ENCODE measurements around the gene OSBPL7.
A peak's percentile ranks its signal among the peaks of the same experiment; 100 is the strongest.

OSBPL7 gene, protein sequence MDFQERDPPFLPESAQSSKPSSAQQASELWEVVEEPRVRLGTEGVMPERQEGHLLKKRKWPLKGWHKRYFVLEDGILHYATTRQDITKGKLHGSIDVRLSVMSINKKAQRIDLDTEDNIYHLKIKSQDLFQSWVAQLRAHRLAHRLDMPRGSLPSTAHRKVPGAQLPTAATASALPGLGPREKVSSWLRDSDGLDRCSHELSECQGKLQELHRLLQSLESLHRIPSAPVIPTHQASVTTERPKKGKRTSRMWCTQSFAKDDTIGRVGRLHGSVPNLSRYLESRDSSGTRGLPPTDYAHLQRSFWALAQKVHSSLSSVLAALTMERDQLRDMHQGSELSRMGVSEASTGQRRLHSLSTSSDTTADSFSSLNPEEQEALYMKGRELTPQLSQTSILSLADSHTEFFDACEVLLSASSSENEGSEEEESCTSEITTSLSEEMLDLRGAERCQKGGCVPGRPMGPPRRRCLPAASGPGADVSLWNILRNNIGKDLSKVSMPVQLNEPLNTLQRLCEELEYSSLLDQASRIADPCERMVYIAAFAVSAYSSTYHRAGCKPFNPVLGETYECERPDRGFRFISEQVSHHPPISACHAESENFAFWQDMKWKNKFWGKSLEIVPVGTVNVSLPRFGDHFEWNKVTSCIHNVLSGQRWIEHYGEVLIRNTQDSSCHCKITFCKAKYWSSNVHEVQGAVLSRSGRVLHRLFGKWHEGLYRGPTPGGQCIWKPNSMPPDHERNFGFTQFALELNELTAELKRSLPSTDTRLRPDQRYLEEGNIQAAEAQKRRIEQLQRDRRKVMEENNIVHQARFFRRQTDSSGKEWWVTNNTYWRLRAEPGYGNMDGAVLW

DNA sequence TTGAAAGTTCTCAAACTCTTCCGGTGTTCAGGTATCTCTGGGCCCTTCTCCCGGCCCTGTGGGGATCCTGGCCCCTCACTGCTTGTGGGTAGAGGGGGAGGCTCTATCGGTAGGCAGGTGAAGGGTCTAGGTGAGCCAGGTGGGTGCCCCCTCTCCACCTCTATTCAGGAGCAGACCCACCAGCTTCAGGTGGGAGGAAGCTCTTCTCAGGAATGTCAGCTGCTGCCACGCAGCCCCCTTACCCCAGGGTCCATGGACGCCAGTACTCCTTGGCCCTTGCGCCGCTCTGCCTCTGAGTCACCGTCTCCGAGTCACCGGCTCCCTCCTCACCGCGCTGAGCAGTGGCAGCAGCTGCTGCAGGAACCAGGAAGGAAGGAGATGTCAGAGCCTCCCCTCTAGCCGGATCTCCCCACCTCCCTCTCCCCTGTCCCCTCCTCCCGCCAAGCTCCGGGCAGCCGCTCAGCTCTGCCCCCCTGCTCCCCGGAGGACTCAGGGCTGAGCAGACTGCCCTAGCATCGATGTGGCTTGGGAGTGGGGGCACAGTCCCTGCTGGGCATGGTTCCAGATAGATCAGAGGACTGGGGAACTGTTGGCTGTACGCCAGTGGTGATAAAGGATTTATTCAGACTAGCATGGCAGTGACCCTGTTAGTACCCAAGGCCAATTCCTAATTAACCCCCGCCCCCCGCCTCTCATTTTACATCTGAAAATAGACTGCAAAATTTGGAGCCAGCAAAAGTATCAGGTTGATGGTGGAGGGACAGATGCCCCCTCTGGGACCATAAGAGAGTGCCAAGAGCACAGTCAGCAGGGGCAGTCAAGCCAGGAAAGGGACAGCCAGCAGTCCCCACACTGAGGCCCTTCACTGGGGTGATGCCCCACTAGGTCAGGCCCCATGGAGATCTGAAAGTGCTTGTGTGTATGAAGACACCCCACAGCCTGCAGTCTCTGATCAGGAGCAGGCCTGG is at the start of gene OSBPL7:
OSBPL7 (minus strand) TSS at position 371 of the 968 bp plus-strand sequence. CDS start 1,516 bp downstream, outside the sequence.
- peak; percentile 92 for DNase-seq

DNA sequence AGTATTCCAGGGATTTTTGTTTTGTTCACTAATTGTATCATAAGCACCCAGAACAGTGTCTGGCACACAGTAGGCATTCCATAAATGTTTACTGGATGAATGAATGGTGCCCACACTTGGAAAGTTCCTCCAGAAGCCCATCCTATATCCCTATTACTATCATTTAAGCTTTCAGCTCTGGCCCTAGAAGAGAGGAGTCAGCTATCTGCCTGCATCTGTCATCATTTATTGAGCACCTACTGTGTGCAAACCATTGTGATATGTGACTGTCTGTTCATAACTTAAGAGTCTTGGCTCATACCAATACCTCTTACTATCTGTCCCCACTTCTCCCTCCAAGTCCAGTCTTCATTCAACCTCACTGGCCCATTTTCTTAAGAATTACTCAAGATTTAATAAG is 49.5 kb upstream of the OSBPL7 start:
- DNase-seq, result no peak

DNA sequence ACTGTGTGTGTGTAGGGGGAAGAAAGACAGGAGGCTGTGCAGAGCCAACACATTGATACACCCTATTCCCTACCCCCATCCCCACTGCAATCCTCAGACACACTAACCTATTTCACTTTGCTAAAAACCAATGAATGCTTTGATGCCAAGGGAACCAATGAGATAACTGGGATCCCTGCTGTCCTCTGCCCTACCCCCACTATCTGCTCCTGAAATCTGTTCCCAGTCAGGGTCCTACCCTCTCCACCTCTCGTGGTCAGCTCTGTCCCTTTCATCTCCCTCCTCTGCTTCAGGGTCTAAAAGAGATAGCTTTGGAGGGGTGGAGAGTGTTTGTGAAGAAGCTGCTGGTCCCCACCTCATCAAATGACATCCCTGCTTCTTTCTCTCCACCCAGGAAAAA is 48.5 kb upstream of the OSBPL7 start:
- no peak for DNase-seq

DNA sequence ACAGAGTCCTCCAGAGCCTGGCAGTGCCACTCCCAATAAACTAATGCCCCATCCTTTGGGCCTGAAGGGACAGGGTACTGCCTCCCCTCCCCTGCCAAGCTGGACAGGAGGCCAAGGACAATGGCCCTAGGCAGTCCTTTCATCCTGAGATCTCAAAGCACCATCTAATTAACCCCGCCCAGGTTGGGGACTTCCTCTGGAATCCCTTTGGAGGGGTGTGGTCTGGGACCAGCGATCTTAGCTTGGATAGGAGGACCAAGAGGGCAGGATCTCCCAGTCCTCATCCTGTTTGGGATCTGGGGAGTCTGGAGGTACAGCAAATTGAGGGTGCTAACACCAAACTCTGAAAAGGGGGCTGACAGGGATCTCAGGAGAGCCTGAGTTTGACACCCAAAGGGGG is 47.5 kb upstream of the OSBPL7 start:
- DNase-seq, result no peak

DNA sequence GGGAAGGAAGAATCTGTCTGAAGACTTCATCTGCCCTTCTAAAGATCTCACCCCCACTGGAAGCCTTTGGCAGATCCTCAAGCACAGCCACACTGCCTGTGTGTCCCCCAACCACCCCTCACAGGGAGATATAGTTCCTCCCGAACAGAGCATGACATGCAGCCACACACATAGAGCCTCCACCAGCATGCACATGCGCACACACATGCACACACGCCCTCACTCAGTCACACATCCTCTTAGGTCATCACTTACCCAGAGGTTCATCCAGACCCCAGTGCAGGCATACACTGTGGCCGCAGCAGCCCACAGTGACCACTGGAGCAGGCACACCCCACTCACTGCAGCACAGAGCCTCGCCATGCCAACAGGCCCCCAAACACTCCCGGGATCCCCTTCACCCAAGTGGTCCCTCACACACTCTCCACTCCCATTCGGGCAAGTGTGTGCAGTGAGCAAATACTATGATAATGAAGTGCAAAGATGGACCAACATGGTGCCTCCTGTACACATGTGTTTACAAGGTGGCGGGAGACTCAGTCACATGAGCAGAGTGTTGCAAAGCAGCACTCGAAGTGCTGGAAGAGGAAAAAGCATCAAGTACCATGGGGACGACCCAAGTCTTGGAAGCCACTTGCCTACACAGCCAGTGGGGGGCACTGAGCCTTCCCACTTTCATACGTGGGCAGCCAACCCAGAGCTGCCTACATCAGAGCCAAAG is 46.4 kb upstream of the OSBPL7 start:
- DNase-seq, result no peak

DNA sequence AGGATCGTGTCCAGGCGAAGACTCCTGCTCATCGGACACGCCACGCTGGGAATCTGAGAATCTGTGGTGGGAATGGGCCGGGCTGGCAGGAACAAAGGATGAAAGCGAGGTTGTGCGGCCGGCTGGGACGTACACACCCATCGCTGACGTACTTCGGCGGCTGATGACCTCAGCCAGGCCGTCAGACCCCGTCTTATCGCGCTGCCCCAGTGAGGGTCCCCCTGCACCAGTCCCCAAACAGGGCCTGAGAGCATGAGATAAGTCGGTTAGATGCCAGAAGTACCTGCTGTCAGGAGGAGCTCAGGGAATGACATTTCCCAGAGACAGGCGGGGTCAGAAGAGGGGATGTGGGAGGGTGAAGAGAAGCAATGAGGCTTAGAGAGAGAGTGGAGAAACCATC is 45.3 kb upstream of the OSBPL7 start:
- DNase-seq, result no peak

DNA sequence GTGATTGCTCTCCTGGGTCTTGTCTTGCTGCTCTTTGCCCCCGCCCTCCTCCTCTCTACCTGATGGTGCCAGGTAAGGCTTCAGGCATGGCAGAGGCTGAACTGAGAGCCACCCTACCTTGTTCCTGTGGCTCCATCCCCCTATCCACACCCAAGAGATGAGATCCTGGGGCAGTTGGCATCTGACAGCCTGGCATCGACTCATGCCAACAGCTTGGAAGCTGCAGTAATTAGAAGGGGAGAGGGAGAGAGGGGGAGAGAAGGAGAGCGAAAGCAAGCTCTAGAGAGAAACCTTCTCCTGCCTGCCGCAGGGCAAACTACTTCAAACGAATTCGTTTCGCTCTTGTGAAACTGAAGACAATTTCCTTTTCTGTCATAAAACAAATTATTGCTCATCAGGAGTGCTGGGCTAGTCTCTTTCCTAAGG is 43.2 kb upstream of the OSBPL7 start:
- DNase-seq, result no peak

DNA sequence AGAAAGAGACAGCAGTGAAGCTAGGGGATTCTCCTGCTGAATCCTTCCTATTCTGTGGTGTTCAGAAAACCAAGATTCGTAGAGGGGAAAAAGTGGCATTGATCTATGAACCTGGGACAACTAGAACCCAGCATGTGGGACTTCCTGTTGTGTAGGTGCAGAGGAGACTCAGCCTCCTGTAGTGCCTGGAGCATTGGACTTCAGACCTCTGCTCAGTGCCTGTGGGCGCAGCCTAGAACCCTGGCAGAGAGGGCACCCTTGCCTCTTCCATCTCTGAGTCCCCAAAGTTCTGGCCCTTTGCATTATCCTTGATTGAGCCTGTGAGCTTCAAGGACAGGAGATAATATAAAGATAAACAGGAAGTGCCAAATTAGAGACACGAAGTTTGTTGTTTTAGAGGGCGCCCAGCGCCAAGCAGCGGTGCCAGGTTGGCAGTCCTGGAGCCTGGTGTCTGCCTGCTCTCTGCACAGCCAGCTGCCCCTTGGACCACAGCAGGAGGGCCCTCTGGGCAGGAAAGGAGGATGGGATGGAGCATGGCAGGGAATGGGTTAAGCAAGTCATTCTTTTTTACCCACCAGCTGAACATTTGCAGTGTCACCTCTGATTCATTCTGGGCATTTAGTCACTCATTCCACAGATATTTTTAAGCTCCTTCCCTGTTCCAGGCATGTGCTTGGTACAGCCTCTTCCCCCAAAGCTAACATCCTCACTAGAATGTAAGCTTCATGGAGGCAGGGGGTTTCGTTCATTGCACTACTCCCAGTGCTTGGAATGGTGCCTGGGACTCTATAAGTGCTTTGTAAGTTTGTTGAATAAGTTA is 41.2 kb upstream of the OSBPL7 start:
- no peak for DNase-seq

DNA sequence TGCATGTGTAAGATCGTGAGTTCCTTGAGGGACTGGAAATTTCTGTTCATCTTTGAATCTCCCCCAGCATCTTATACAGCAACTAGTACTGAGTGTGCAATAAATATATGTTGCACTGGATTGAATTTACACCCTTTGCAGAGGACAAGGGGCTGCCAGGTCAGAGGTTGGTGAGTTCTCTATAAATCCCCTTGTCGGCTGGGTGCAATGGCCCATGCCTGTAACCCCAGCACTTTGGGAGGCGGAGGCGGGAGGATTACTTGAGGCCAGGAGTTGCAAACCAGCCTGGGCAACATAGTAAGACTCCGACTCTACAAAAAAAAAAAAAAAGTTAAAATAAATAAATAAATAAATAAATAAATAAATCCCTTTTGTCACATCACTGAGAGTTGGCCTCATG is 38.8 kb upstream of the OSBPL7 start:
- DNase-seq, result no peak

DNA sequence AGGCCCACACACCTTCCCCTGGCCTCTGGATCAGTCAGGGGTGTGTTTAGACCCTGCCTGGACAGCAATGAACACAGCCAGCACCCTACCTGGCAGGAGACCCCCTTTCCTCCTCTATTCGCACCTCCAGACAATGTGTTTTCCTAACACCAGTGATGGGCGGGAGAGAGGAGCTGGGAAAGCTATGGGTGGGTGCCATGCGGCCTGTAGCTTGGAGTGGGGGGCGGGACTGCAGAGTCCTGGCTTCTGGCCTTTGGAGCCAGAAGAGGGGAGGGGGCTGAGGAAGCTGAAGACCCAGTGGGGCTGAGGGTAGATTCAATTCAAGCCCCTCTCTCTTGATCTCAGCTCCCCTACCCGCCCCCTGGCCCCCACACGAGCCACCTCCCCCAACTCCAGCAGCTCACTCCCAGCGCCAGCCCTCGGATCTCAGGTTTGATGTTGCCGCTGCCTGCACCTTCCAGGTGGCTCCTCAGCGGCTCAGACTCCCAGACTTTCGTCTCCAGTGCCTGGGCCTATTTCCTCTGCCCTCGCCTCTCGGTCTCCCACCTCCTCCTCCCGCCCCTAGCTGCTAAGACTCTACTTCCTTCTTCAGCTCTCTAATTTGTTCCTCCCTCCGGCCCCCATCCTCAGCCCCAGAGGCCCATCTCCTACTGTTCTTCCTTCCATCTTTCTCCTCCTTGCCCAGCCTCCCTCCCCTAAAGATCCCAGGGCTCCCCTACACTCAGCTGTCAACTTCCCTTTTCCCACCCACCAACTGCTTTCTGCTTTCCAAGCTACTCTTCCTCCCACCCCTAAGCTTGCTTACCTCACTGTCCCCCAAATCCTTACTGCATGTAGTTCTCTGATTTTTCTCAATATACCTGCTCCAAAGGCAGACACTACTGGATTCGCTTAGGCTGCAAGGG is 36.2 kb upstream of the OSBPL7 start:
- no peak for DNase-seq

DNA sequence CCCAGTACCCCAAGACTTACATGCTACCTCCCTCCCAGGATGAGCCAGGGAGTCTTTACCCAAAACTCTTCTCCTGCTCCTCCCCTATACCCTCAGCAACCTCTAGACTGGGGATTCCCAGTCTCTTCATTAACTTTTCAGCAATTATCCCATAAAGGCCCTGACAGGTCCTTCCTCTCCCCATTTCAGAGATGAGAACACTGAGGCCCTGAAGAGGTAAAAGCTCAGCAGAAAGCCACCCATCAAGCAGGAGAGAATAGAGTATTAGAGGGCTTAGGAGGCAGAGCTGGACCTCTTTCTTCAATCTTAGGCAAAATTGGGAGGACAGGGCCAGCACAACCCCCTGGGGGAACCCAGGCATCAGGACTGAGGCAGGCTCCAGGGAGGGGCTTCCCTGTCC is 35.2 kb upstream of the OSBPL7 start:
- DNase-seq, result no peak

DNA sequence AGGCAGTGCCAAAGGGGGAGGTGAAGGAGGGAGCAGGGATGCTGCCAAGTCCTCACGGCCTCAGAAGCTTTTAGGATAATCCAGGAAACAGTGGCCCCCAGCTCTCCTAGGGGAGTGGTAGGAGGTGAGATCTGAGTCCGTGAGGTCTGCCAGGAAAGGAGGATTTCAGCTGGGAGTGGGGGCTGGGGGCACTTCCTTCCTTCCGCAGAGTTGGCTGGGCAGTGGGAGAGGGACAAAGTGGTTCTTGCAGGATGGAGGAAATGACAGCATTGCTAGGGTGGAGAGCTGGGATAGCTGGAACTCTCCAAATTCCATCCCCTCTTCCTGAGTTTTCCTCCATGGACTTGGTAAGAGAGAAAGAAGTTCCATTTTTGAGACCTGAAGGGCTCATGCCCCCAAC is 34.1 kb upstream of the OSBPL7 start:
- no peak for DNase-seq

DNA sequence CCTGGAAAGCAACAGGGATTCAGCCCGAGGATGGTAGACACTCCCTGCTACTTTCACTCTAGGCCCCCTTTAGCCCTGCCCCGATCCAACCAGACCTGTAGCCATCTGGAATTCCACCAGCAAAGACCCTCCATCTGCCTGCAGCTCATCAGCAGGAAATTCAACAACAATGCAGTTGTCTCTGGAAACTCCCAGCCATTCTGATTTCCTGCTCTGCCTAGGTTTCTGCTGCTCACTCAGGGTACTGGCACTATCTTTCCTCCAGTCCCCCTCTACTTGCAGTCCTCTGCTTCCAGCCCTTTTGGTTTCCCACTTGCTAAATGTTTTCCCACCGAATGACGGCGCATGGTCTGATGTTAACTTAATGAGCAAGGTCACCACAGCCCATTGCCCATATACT is 32.0 kb upstream of the OSBPL7 start:
- DNase-seq, result no peak

DNA sequence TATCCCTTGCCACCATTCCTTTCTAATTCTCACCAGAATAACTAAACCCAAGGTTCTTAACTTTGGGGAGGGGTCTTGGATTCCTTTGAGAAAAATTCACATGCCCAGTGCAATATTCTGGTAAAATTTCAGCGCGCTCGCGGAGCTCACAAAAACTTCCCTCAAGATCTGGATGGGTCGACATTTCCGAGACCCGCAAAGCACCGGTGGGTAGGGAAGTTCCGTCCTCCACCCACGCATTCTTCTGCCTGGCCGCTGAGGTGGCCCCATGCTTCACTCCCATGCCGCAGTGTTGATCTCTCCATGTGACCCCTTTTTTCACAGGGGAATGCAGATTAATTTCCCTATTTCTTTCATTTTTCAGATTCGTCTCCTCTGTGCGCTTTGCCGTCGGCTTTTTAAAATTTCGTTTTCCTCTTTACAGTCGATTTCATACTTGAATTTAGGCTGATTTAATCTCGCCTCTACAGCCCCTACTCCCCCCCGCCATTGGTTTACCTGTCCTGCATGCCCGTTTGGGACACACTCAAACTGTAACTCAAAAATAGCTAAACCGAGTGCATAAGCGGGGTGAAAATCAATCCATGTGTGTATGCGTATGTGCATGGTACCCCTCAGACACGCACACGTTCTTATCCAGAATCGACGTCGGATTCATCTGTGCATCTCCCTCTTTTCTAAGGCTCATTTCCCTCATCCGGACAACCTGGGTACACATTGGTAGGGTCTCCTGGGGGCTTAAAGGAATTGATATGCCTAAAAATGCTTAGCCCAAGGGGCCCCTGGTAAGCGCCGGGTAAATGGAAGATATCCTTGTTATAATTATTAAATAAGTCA is 30.7 kb upstream of the OSBPL7 start:
- no peak for DNase-seq

DNA sequence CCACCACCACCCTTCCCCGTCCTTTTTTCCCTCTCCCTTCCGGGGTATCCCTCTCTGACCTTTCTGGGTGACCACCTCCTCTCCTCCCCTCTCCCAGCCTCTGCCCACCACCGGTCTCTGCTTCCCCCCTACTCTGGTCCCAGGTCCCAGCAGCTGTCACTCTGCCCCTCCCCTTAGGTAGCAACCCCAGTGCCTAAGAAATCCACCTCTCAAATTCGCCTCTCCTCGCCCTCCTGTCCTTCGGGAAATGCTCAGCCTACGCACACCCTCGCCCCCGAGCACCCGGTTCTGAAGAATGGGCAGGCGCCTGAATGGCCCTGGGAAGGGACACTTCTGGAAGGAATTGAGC is 30.1 kb upstream of the OSBPL7 start:
- DNase-seq, result no peak

DNA sequence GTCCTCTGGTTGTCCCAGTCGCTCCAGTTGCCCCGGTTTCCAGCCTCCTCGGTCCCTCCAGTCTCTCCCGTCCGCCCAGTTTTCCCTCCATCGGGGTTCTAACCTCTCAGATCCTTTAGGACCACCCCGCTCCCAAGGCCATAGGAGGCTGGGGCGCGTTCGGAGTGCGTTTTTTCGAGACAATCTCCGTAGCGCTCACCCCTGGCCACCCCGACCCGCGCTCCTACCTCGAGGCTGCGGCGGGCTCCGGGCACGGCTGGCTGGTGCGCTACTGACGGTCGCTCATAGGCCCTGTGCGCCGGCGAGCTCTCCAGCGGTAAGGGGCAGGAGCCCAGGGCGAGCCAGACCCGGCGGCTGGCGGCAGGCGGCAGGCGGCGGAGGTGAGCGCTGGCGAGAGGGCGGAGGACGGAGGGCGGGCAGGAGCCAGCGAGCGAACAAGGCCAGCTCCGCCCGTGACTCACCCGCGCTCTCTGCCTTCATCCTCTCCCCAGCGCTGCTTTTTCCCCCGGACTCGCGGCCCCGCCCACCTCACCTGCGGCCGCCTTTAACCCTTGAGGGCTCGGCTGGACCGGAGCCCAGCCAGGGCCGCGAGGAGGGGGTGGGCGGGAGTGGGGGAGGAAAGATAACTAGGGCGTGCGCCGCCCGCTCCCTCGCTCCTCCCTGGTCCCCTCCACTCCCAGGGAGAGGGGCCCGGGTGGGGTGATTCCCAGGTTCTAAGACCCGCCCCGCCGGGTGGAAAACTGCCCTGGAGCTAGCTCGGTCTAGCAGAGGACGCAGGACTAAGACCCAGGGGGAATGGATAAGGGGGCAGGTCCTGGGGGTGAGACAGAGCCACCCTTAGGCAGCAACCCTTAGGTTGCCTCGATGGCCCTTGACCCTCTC is 29.3 kb upstream of the OSBPL7 start, which contains the start of gene SP6:
SP6 (minus strand) TSS at position 472 of the 882 bp plus-strand sequence. CDS start 2,734 bp downstream, outside the sequence.
- peak; percentile 68 for DNase-seq

DNA sequence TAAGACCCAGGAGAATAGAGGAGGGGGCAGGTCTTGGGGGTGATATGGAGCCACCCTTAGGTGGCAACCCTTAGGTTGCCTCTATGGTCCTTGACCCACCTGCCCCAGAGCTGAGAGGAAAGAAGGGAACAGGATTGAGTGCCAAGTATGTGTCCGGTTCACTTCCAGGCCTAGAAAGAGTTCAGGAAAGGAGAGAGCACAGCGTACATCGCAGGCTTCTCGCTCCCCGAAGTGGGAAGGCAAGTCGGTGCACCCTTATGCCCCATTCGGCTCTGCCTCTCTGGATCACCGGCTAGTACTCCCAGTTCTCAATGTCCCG is 28.7 kb upstream of the OSBPL7 start:
- DNase-seq, result no peak

DNA sequence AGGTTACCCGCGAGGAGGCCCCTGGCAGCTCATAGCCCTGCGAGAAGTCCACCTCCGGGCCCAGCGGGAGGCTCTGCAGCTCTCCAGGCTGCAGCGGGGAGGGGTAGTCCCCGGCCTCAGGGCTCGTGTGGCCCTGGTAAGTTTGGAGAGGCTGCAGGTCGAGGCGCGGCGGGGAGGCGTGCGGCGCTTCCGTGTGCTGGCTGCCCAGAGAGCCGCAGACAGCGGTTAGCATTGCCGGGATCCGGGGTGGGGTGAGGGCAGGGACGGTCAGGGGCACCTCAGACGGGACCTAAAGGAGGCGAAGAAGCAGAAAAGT is 26.6 kb upstream of the OSBPL7 start:
- DNase-seq, result no peak
